Ectodermal cell (in vitro differentiated cells): ENCODE measurements around the gene ECEL1.

ENCODE experiments used
- H3K27ac ChIP-seq: 2 replicates; pipeline ENCODE4 v1.7.0; 2013; ENCODE audit warnings: mild to moderate bottlenecking, low read depth, low read length; ENCODE audit not compliant: insufficient read depth, poor library complexity, severe bottlenecking
- H3K27me3 ChIP-seq: 2 replicates; pipeline ENCODE4 v1.7.0; 2013; ENCODE audit warnings: mild to moderate bottlenecking, low read length; ENCODE audit not compliant: insufficient read depth, control insufficient read depth, poor library complexity, severe bottlenecking
- H3K36me3 ChIP-seq: one replicate; pipeline ENCODE4 v1.7.0; 2013; ENCODE audit warnings: low read length; ENCODE audit not compliant: control insufficient read depth, insufficient read depth
- H3K4me1 ChIP-seq: one replicate; pipeline ENCODE4 v1.7.0; 2013; ENCODE audit warnings: low read length; ENCODE audit not compliant: control insufficient read depth, insufficient read depth
- H3K4me3 ChIP-seq: 2 replicates; pipeline ENCODE4 v1.7.0; 2013; ENCODE audit warnings: low read depth, low read length, control low read depth; ENCODE audit not compliant: insufficient read depth
- H3K9me3 ChIP-seq: 2 replicates; pipeline ENCODE4 v1.7.0; 2013; ENCODE audit warnings: mild to moderate bottlenecking, low read length, moderate library complexity; ENCODE audit not compliant: control insufficient read depth
- whole genome bisulfite sequencing, 2 experiments: methylation state at CpG; one replicate each; pipeline ENCODE4 v1.1.7; 2013; ENCODE audit warnings: missing lambda C conversion rate in 2 of 2; 5-methylcytosine and 5-hydroxymethylcytosine counted together

The ECEL1 gene

GRCh38 chr2:232522623-232523401 lies 35.2 kb upstream of the ECEL1 start:
- no peaks in the 10 kb centered on the region for H3K9me3 ChIP-seq
- H3K27me3 ChIP-seq, result peaks cover 68% of the 10 kb centered on the region
- H3K4me3 ChIP-seq, result no peak overlapping the region
- H3K4me1 ChIP-seq, result peaks cover 8% of the 10 kb centered on the region
- WGBS, 2 experiments, result 39% methylated on average over 46 of the region's 46 CpGs
- H3K36me3 ChIP-seq, result no peaks in the 10 kb centered on the region
- H3K27ac ChIP-seq, result no peak overlapping the region

- H3K4me3 ChIP-seq, result no peak overlapping the region
These were observed 34.5 kb upstream of the ECEL1 start for GRCh38 chr2:232521959-232522622.

GRCh38 chr2:232521098-232521497 lies 33.5 kb upstream of the ECEL1 start:
- 91 to 93% methylated on average over 14 of the region's 14 CpGs for WGBS, 2 experiments
- no peaks in the 10 kb centered on the region for H3K36me3 ChIP-seq

More at GRCh38 chr2:232521959-232522622, 34.5 kb upstream of the ECEL1 start:
- Histone ChIP-seq H3K4me1 (peaks cover 8% of the 10 kb centered on the region), H3K27me3 (peaks cover 68% of the 10 kb centered on the region), H3K36me3 (no peaks in the 10 kb centered on the region), H3K27ac (no peak overlapping the region), H3K9me3 (no peaks in the 10 kb centered on the region)
- WGBS, 2 experiments, result 14 to 16% methylated on average over 66 of the region's 66 CpGs

GRCh38 chr2:232520489-232520888 lies 32.9 kb upstream of the ECEL1 start:
- WGBS, 2 experiments, result 86 to 89% methylated on average over 15 of the region's 15 CpGs

More at GRCh38 chr2:232521098-232521497, 33.5 kb upstream of the ECEL1 start:
- peaks cover 8% of the 10 kb centered on the region for H3K4me1 ChIP-seq
- no peak overlapping the region for H3K4me3 ChIP-seq
- no peaks in the 10 kb centered on the region for H3K9me3 ChIP-seq
- no peak overlapping the region for H3K27ac ChIP-seq
- H3K27me3 ChIP-seq, result peaks cover 68% of the 10 kb centered on the region

GRCh38 chr2:232519581-232520438 lies 32.2 kb upstream of the ECEL1 start, which contains the start of gene PRSS56:
Gene PRSS56 (plus strand): TSS chr2:232520388. CDS start chr2:232520599, 211 bp downstream.
- Histone ChIP-seq H3K36me3 (no peaks in the 10 kb centered on the region), H3K4me3 (no peak within 1 kb of the TSS), H3K27me3 (peaks cover 66% of the 10 kb centered on the region), H3K4me1 (peaks cover 8% of the 10 kb centered on the region), H3K9me3 (no peaks in the 10 kb centered on the region), H3K27ac (no peak within 1 kb of the TSS)
- WGBS, 2 experiments, result 59 to 63% methylated on average over 18 to 19 of the region's 19 CpGs

More at GRCh38 chr2:232520489-232520888, 32.9 kb upstream of the ECEL1 start:
- Histone ChIP-seq H3K4me1 (peaks cover 8% of the 10 kb centered on the region), H3K27me3 (peaks cover 70% of the 10 kb centered on the region), H3K36me3 (no peaks in the 10 kb centered on the region), H3K27ac (no peak overlapping the region), H3K9me3 (no peaks in the 10 kb centered on the region), H3K4me3 (no peak overlapping the region)

- Histone ChIP-seq H3K27ac (no peak overlapping the region), H3K4me3 (no peak overlapping the region), H3K27me3 (peaks cover 57% of the 10 kb centered on the region), H3K36me3 (no peaks in the 10 kb centered on the region), H3K4me1 (peaks cover 8% of the 10 kb centered on the region), H3K9me3 (no peaks in the 10 kb centered on the region)
- 62% methylated on average over 6 of the region's 6 CpGs for WGBS, 2 experiments
These were observed 31.2 kb upstream of the ECEL1 start for GRCh38 chr2:232518844-232519243.

- no peaks in the 10 kb centered on the region for H3K9me3 ChIP-seq
- H3K4me1 ChIP-seq, result no peaks in the 10 kb centered on the region
- no peaks in the 10 kb centered on the region for H3K36me3 ChIP-seq
- peaks cover 34% of the 10 kb centered on the region for H3K27me3 ChIP-seq
- H3K27ac ChIP-seq, result no peak overlapping the region
- WGBS, 2 experiments, result 88 to 90% methylated on average over 3 of the region's 3 CpGs
- H3K4me3 ChIP-seq, result no peak overlapping the region
These were observed 28.9 kb upstream of the ECEL1 start for GRCh38 chr2:232516551-232516950.

GRCh38 chr2:232515639-232516038 lies 28.0 kb upstream of the ECEL1 start:
- 92% methylated on average over 7 of the region's 7 CpGs for WGBS, 2 experiments
- H3K27me3 ChIP-seq, result peaks cover 25% of the 10 kb centered on the region
- no peaks in the 10 kb centered on the region for H3K9me3 ChIP-seq
- H3K4me3 ChIP-seq, result no peak overlapping the region
- no peaks in the 10 kb centered on the region for H3K36me3 ChIP-seq
- no peaks in the 10 kb centered on the region for H3K4me1 ChIP-seq
- H3K27ac ChIP-seq, result no peak overlapping the region

- H3K9me3 ChIP-seq, result no peaks in the 10 kb centered on the region
- H3K36me3 ChIP-seq, result no peaks in the 10 kb centered on the region
- peaks cover 4% of the 10 kb centered on the region for H3K27me3 ChIP-seq
- no peaks in the 10 kb centered on the region for H3K4me1 ChIP-seq
- H3K27ac ChIP-seq, result no peak overlapping the region
- WGBS, 2 experiments, result 80 to 82% methylated on average over 3 of the region's 5 CpGs
- no peak overlapping the region for H3K4me3 ChIP-seq
These were observed 25.7 kb upstream of the ECEL1 start for GRCh38 chr2:232513353-232513752.
